Naive thymus-derived CD8-positive, alpha-beta T cell (primary cell): ENCODE results near the gene SRGAP2C. TPM values are rescaled to one million over a fixed set of nuclear protein-coding genes. Genes with fewer than 3 reads are reported as not detected.
"Not testable (repeated sequence)": the region's sequence is repeated elsewhere in the genome, so short reads cannot be mapped to it uniquely, and the experiment has no call there.

Experiments used
- ATAC-seq, 2 donors: fragments of 150-1000 bp; cut with Tn5 transposase in 1 of 2; sonication (Bioruptor Pico), chemical (Tn5 transposase) in 1 of 2; 1 replicate in 1 of 2; 2 replicates in 1 of 2; pipeline ENCODE4 v1.10.0; 2021; ENCODE audit warnings: mild to moderate bottlenecking in 2 of 2, moderate library complexity in 2 of 2
- POLR2A ChIA-PET: fragments of 350-600 bp; sonication (Branson Sonifier 250); formaldehyde crosslinking; loops from one replicate; lab custom pipeline; 2021; ENCODE audit warnings: antibody characterized with exemption; lab: Charles Lee
- DNase-seq, 10 donors: peaks; one replicate each; pipeline versions ENCODE4 v3.0.0 to v3.0.0-alpha.2; 2020 to 2022
- H3K27ac Mint-ChIP-seq, 10 donors: one replicate each; pipeline ENCODE4 v1.8.0; 2020 to 2022; ENCODE audit warnings: mild to moderate bottlenecking in 10 of 10, mixed read lengths in 10 of 10, moderate library complexity in 4 of 10, inconsistent platforms in 1 of 10
- H3K27me3 Mint-ChIP-seq, 5 donors: one replicate each; pipeline ENCODE4 v1.8.0; 2021 to 2022; ENCODE audit warnings: mixed read lengths in 5 of 5
- H3K36me3 Mint-ChIP-seq, 3 donors: one replicate each; pipeline ENCODE4 v1.8.0; 2020 to 2022; ENCODE audit warnings: mixed read lengths in 3 of 3, mild to moderate bottlenecking in 2 of 3, inconsistent platforms in 1 of 3
- H3K4me1 Mint-ChIP-seq, 4 donors: one replicate each; pipeline ENCODE4 v1.8.0; 2021 to 2022; ENCODE audit warnings: mixed read lengths in 4 of 4
- H3K4me3 Mint-ChIP-seq, 10 donors: one replicate each; pipeline ENCODE4 v1.8.0; 2020 to 2022; ENCODE audit warnings: mild to moderate bottlenecking in 10 of 10, mixed read lengths in 10 of 10, moderate library complexity in 6 of 10, inconsistent platforms in 1 of 10
- H3K9me3 Mint-ChIP-seq, 9 donors: one replicate each; pipeline ENCODE4 v1.8.0; 2020 to 2022; ENCODE audit warnings: mixed read lengths in 9 of 9, mild to moderate bottlenecking in 3 of 9, inconsistent platforms in 1 of 9, moderate library complexity in 1 of 9
- polyA plus RNA-seq, 3 donors: library from polyadenylated mRNA; unstranded; fragments of 300-500 nt; fragmentation: Illumina TruSeq; gene quantifications; one replicate each; pipeline ENCODE4 v1.2.3, GENCODE V29; 2021
- total RNA-seq, 8 experiments: library from RNA in 2 of 8; stranded (reverse) in 2 of 8; gene quantifications; one replicate each; pipeline ENCODE4 v1.2.3 and lab custom pipeline; 2021 to 2026

SRGAP2C gene
- total and polyA plus RNA-seq, 5 experiments from 2014 or later = 0.73 to 14.1 (median 2.1) TPM

DNA sequence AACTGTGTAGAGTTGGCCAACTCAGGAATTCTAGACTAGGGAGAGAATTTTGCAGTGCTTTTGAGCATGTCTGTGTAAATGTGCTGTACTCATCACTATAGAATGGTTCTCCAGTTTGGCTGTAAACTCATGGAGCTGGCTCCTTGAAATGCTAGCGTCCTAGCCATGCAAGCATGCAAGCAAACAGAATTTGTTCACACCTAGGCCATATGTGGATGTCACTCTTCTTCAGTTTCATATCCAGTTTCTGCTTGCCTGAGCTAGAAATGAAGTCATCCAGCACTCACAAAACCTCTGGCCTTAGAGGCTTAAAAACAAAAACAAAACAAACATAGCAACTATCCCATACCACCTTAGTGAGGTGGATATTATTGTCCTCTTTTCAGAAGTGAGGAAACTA is 37.0 kb downstream of the SRGAP2C start:
- ATAC-seq, H3K4me3 Mint-ChIP-seq, H3K9me3 Mint-ChIP-seq, POLR2A ChIA-PET, DNase-seq, H3K4me1 Mint-ChIP-seq, H3K36me3 Mint-ChIP-seq, H3K27ac Mint-ChIP-seq, H3K27me3 Mint-ChIP-seq: not testable (repeated sequence)

DNA sequence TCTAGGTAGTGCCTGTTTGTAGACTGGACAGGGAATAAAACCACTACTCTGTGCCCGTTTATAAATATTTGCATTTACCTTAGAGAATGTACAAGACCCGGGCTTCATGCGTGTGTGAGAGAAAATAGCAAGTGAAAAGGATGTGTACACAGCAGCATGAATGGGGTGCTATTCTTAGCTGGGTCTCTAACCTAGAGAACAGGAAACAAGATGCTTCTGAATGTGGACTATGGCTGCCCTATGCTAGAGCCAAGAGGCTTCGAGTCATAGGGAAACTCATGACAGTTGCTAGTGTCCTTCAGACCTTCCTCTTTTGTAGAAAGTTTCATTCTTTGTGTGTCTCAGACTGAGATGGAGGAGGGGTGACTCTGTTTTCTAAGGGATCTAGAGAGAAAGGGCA is 39.9 kb downstream of the SRGAP2C start:
- peak in 1 of 2 donors; percentile 37 for ATAC-seq
- POLR2A ChIA-PET, H3K27ac Mint-ChIP-seq, DNase-seq, H3K4me1 Mint-ChIP-seq, H3K9me3 Mint-ChIP-seq, H3K27me3 Mint-ChIP-seq, H3K4me3 Mint-ChIP-seq, H3K36me3 Mint-ChIP-seq: not testable (repeated sequence)

DNA sequence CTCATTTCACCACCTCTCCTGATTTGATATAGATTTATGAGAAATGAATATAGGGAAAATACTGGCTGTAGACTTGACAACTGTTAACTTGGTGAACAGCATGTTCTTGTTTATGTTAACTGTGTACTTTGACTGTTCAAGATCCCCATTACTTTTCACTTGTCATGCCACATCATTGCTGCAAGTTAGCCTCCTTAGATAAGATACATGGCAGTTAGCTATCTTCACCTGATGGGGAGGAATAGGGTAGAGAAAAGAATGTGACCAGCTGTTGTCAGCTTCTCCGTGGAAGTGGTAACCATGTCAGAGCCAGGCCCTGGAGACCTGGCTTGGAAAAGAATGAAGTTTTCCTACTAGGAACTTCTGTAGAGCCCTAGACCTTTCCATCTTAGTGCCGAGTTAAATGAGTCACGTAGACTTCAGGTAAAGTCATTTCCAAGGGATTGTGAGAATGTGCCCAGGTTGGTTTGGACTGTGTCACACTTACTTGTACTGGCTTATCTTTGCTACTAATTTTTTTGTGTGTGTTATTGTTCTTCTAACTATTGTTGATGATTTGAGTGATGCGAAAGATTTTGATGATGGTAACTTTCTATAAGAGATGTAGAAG is 41.6 kb downstream of the SRGAP2C start:
- DNase-seq, H3K9me3 Mint-ChIP-seq, H3K36me3 Mint-ChIP-seq, ATAC-seq, H3K4me3 Mint-ChIP-seq, H3K4me1 Mint-ChIP-seq, H3K27ac Mint-ChIP-seq, POLR2A ChIA-PET, H3K27me3 Mint-ChIP-seq: not testable (repeated sequence)

DNA sequence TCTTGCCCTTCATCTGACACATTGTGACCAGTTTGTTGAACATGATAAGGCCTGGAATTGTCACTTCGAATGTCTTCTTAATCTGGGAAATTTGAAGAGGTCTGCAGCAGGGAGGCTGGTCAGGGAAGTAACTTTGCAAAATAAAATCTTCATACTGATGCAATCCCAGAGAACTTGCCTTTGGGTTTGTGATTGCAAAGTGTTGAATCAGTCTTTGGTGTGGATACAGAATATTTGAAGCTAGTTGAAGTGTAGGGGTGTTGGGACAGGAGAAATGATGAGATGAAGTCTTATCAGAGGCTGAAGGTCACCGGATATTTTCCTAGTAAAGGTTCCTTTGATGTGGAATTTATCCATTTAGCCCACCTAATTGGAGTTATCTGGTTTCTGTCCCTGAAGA is 42.1 kb downstream of the SRGAP2C start:
- DNase-seq, H3K4me3 Mint-ChIP-seq, H3K9me3 Mint-ChIP-seq, POLR2A ChIA-PET, H3K36me3 Mint-ChIP-seq, H3K4me1 Mint-ChIP-seq, H3K27me3 Mint-ChIP-seq, H3K27ac Mint-ChIP-seq, ATAC-seq: not testable (repeated sequence)

DNA sequence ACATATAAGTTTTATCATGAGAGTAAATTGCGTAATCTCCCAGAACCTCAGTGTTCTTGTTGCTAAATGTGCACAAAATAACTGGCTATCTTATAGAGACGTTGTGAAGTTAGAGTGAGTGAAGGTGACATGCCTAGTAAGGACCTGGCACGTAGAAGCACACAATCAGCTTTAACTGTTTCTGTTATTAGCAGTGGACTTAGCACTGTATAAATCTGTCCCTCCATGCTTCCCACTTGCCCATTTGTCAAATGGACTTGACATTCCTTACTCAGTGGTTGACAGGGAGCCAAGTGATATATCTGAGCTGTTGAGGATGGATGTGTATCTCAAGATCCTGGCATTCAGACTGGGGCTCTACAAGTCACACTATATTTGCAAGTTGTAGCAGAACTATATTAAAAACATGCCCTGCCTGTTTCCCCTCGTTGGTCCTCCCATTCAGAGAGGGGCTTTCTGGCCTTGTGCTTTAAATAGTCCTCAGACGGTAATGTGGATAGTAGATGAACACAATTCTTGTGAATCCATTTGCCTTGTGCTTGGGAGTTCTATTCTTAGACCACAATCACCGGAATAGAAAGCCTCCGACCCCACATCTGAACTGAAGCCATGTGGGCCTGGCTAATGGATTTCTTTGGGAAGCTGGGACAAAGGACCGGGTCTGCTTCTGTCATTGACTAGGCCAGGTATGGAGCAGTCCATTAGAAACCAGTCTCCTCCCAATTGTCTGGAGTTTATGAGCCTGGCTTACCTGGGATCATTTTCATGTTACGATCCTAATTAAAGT is 43.0 kb downstream of the SRGAP2C start:
- H3K9me3 Mint-ChIP-seq, ATAC-seq, H3K36me3 Mint-ChIP-seq, H3K4me1 Mint-ChIP-seq, POLR2A ChIA-PET, H3K27me3 Mint-ChIP-seq, H3K4me3 Mint-ChIP-seq, H3K27ac Mint-ChIP-seq, DNase-seq: not testable (repeated sequence)

DNA sequence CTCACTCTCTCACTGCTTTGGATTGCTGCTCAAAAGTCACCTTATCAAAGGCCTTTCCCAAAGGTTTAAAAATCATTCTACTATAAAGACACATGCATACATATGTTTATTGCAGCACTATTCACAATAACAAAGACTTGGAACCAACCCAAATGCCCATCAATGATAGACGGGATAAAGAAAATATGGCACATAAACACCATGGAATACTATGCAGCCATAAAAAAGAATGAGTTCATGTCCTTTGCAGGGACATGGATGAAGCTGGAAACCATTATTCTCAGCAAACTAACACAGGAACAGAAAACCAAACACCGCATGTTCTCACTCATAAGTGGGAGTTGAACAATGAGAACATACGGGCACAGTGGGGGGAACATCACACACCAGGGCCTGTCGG is 45.9 kb downstream of the SRGAP2C start:
- H3K27me3 Mint-ChIP-seq, H3K36me3 Mint-ChIP-seq, H3K4me3 Mint-ChIP-seq, DNase-seq, ATAC-seq, H3K4me1 Mint-ChIP-seq, POLR2A ChIA-PET, H3K9me3 Mint-ChIP-seq, H3K27ac Mint-ChIP-seq: not testable (repeated sequence)

DNA sequence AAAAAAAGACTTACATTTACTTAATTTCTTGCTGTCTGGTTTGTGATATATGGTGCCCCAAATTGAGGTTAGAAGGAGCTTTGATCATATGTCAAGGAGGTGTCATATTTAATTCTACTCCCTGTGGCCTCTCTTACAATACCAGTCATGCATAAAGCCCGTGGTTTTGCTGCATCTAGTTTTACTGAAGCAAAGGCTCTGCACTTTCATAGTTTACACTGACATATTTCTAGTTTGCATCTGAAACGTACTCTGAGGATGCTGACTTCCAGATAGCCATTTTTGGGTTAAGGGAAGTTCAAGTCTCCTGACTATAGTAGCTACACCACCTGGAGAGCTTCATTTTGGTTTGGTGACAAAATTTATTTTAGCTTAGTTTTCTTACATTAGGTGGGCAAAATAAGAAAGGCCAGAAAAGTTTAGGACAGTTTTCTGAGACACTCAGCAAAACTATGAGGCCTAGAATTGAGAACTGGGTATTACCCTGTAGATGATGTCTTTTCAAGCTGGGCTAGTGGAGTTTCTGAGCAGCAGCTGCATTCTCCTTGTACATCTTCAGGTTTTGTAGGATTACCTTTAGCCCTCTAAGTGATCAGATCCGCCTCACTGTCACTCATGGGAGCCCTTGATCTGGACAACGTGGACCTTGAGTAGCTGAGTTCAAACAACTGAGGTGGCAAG is 47.8 kb downstream of the SRGAP2C start:
- H3K27ac Mint-ChIP-seq, H3K4me1 Mint-ChIP-seq, H3K36me3 Mint-ChIP-seq, H3K9me3 Mint-ChIP-seq, ATAC-seq, POLR2A ChIA-PET, H3K4me3 Mint-ChIP-seq, H3K27me3 Mint-ChIP-seq, DNase-seq: not testable (repeated sequence)

DNA sequence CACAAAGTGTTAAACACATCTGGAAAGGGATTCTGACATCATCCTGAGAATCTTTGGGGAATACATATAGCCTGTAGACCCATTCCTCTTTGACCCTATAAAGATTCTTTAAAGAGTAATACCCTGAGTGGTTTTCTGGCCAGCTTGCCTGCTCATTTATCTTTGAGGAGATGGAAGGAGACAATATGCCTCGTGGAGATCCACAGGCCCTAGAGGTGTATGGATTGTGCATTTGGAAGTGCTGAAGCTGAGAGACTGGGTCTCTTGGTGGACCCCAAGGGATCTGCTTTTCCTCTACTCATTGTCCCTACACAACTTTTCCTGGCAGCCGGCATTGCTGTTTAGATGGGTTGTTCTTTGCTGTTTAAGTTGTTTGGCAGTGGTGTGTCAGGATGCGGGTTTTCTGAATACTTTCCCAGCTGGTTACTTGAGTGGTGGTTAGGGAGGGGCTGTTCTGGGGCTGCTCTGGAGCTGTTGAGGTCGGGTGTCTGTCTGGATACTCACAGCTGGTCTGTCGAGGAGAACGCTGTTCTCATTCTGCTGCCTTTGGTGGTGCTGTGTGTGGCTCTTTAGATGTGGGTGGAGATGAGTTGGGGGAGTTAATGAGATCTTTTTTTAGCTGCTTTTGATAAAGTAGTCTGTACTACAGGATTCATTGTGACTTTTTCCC is 49.5 kb downstream of the SRGAP2C start:
- DNase-seq, H3K36me3 Mint-ChIP-seq, H3K4me3 Mint-ChIP-seq, ATAC-seq, H3K9me3 Mint-ChIP-seq, H3K4me1 Mint-ChIP-seq, H3K27ac Mint-ChIP-seq, POLR2A ChIA-PET, H3K27me3 Mint-ChIP-seq: not testable (repeated sequence)

DNA sequence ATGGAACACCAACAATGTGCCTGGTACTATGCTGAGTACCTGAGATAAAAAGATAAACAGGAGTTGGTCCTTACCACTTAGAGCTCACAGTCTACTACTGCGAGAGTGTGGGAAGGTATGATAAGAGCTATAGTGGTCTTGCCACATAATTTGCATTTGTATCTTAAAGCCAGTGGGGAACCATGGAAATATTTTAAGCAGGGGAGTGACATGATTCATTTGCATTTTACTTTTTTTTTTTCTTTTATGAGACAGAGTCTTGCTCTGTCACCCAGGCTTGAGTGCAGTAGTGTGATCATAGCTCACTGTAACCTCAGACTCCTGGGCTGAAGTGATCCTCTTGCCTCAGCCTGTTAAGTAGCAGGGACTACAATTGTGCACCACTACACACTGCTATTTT is 53.6 kb downstream of the SRGAP2C start:
- H3K9me3 Mint-ChIP-seq, H3K4me3 Mint-ChIP-seq, DNase-seq, POLR2A ChIA-PET, H3K27ac Mint-ChIP-seq, H3K27me3 Mint-ChIP-seq, H3K4me1 Mint-ChIP-seq, H3K36me3 Mint-ChIP-seq: not testable (repeated sequence)
- ATAC-seq = peak in 1 of 2 donors; percentile 35

DNA sequence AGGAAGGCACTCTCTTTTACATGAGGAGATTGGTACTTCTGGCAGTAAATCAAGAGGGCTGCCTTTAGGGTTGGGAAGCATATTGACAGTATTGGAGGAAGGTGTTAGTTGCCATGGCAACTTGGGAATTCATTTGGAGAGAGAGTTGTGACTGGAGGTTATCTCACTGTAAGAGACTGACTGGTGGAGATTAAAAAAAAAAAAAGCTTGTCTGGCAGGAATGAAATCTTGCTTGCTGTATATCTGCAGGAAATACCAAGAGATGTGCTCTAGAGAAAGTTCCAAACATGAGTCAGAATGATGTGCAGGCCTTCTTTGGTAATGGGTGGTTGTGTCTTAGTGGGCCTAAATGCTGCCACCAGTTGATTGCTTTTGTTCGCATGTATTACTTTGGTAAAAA is 59.1 kb downstream of the SRGAP2C start:
- H3K27me3 Mint-ChIP-seq, H3K36me3 Mint-ChIP-seq, H3K4me3 Mint-ChIP-seq, ATAC-seq, H3K9me3 Mint-ChIP-seq, H3K4me1 Mint-ChIP-seq, H3K27ac Mint-ChIP-seq, POLR2A ChIA-PET, DNase-seq: not testable (repeated sequence)

DNA sequence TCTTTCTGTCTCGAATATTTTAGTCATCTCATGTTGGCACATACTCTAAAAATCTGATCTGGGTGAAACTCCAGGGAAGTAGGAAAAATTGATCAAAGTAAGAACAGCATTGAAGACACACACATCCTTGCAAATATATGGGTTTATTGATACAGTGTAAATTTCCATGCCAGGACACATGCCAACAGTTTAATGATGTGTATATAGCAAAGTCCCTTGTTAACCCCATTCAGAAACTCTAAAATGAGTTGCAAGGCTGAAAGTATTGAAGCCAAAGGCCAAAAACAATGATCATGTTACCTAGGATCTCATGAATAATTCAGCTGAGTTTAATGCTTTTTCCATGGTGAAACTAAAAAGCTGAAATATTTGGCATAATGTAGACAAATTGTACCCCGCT is 61.6 kb downstream of the SRGAP2C start:
- POLR2A ChIA-PET, H3K4me1 Mint-ChIP-seq: not testable (repeated sequence)

DNA sequence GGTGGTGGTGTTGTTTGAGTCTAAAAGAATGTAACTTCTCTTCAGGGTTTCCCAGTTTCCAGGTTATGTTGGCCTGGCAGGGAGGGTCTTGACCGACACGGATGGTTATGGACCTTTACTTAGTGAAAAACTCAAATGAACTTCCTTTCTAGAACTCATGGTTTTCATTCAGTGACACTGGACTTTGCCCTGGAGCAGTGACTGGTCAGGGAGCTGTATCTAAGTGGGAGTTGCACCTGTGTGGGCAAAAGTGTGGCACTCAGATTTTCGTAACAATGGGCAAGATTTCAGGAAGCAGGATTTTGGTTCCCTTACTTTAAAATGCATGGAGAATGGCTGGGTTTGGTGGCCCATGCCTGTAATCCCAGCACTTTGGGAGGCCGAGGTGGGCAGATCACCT is 67.9 kb downstream of the SRGAP2C start:
- H3K27ac Mint-ChIP-seq, POLR2A ChIA-PET, ATAC-seq, H3K9me3 Mint-ChIP-seq, H3K36me3 Mint-ChIP-seq, DNase-seq, H3K4me3 Mint-ChIP-seq, H3K27me3 Mint-ChIP-seq, H3K4me1 Mint-ChIP-seq: not testable (repeated sequence)

More for the DNA sequence above, 61.6 kb downstream of the SRGAP2C start:
- not testable (repeated sequence) for H3K27me3 Mint-ChIP-seq, DNase-seq, H3K27ac Mint-ChIP-seq, H3K4me3 Mint-ChIP-seq, ATAC-seq, H3K9me3 Mint-ChIP-seq, H3K36me3 Mint-ChIP-seq

DNA sequence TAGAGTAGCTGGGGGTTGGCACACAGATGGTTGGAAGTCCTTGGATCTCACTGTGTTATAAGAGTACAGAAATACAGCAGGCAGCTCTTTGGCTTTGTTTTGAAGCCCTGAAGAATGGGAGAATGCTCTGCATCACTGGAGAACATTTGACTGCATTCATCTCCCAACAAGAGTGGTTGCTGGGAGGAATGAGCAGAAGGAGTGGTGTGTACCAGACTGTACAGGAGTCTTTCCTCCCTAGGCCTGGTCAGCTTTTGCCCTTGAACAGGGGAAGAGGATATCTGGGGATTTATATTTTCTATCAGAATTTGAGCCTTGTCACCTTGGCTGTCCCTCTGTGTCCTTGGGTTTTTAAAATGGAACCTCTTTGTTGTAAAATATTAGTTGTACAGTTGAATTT is 69.8 kb downstream of the SRGAP2C start:
- H3K27ac Mint-ChIP-seq, ATAC-seq, H3K4me1 Mint-ChIP-seq, H3K36me3 Mint-ChIP-seq, H3K4me3 Mint-ChIP-seq, POLR2A ChIA-PET, H3K27me3 Mint-ChIP-seq, H3K9me3 Mint-ChIP-seq, DNase-seq: not testable (repeated sequence)
